Cardiac septum (tissue), 1 donor: Measurements from ENCODE around the gene EFEMP1. TPM values are rescaled to one million over a fixed set of nuclear protein-coding genes. Genes with fewer than 3 reads are reported as not detected.
"Not testable (repeated sequence)": the region's sequence is repeated elsewhere in the genome, so short reads cannot be mapped to it uniquely, and the experiment has no call there.

Experiments
- DNase-seq: peaks from one replicate; pipeline ENCODE4 v3.0.0-alpha.2; 2020; ENCODE audit warnings: low spot score
- intact Hi-C: fragments of 100-400 bp; cut with DNase I; formaldehyde crosslinking; loops from one replicate; pipeline ENCODE4 v1.14.0; 2022
- total RNA-seq: library from RNA; stranded (reverse); fragmentation: NEBNext Ultra II Directional; extraction: Animal tissue kit (Norgen Biotek cat#: 25700); gene quantifications from one replicate; pipeline ENCODE4 v1.2.1, GENCODE V29; 2021
- donor health status: DM: no; HTN: no; CAD: no.

Gene EFEMP1
- total RNA-seq, 1 donor from 2014 or later = 48.5 TPM

- intact Hi-C loops = no loop called here
- no peak for DNase-seq
These were observed 80.2 kb downstream of the EFEMP1 start for GRCh38 chr2:55843096-55843993.

- no peak for DNase-seq
- intact Hi-C loops = no loop called here
These were observed 81.5 kb downstream of the EFEMP1 start for GRCh38 chr2:55842046-55842445.

DNA sequence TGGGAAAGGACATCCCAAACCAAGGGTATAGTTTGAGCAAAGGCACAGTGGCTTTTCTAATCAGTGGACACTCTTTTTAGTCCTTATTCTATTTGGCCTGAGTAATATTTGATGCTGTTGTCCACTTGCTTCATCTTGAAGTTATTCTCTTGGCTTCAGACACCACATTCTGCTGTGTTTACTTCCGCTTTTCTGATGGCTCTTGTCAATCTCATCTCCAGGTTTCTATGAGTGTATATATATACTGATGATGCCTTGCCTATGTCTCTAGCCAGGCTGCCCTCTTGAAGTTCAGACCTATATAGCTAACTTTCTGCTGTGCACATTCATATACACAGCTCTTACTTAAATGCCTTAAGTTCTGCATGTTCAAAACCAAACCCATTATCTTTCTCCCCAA is 83.1 kb downstream of the EFEMP1 start:
- intact Hi-C loops = no loop called here
- DNase-seq = no peak

- no peak for DNase-seq
- intact Hi-C loops = no loop called here
These were observed 84.3 kb downstream of the EFEMP1 start for GRCh38 chr2:55839182-55839819.

DNA sequence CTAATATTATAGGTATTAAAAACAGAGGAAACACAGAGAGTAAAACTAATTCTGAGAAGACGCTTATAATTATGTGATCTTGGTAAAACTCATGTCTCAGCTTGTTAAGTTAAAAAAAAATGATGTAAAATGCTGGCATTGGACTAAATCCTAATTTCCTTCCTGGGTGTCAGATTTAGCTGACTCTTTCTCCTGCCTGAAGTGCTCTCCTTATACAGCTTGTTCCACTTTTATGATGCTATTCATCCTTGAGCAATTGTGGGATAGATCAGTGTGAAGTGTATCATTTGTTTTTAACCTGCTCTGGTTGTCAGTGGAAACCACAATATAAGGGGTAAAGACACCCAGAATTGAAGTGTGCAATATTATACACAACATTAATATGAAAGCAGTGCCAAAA is 84.9 kb downstream of the EFEMP1 start:
- intact Hi-C loops = no loop called here
- no peak for DNase-seq

DNA sequence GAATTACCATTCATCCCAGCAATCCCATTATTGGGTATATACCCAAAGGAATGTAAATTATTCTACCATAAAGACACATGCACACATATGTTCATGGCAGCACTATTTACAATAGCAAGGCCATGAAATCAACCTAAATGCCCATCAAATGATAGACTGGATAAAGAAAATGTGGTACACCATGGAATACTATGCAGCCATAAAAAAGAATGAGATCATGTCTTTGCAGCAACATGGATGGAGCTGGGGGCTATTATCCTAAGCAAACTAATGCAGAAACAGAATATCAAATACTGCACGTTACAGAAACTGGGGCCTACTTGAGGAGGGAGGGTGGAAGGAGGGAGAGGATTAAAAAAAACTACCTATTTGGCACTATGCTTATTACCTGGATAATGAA is 85.5 kb downstream of the EFEMP1 start:
- DNase-seq, intact Hi-C loops: not testable (repeated sequence)

GRCh38 chr2:55837073-55837472 is 86.5 kb downstream of the EFEMP1 start:
- intact Hi-C loops = no loop called here
- no peak for DNase-seq

- DNase-seq, intact Hi-C loops: not testable (repeated sequence)
These were observed 91.7 kb downstream of the EFEMP1 start for GRCh38 chr2:55831671-55832410.

DNA sequence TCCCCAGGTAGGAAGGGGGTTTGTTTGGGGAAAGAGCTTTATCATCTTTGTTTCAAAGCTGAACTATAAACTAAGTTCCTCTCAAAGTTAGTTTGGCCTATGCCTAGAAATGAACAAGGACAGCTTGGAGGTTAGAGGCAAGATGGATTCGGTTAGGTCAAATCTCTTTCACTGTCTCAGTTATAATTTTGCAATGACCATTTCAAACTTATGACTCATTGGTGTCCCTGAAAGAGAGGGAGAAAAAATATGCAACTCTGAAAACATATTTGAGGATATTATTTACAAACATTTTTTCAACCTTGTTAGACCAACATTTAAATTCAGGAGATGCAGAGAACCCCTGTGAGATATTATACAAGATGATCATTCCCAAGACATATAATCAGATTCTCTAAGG is 95.7 kb downstream of the EFEMP1 start:
- DNase-seq = no peak
- intact Hi-C loops = no loop called here

- intact Hi-C loops, DNase-seq: not testable (repeated sequence)
These were observed 96.2 kb downstream of the EFEMP1 start for GRCh38 chr2:55827428-55827827.

DNA sequence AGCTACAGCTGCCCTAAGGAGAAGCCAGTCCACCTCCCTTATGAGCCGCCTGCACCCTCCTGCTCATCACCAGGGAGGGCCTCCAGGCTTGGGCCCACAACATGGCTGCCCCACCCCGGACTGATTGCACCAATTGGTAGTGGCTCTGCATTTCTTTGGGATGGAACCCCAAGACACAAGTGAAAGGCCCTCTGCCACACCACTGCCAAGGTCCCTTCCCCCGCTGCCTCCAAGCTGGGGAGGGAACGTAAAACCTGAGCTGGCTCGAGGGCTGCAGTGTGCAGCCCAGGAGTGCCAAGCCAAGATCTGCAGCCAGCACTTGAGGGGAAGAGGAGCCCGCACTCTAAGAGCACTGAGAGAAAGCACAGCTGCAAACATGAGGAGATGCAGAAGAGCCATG is 97.3 kb downstream of the EFEMP1 start:
- intact Hi-C loops = no loop called here

GRCh38 chr2:55824551-55825096 is 99.0 kb downstream of the EFEMP1 start:
- no peak for DNase-seq
- intact Hi-C loops = no loop called here

More for the DNA sequence above, 97.3 kb downstream of the EFEMP1 start:
- DNase-seq = no peak

Other genes with a start within 250 kb of the EFEMP1 start
- 21.9 TPM for gene PNPT1, start 229.9 kb downstream of the EFEMP1 start, total RNA-seq